Stomach (tissue), 4 donors: ENCODE results near the gene TREM2.

Experiments
- POLR2A ChIP-seq, 4 donors: fragments of 450-650 bp; IDR thresholded peaks; one replicate each; pipeline ENCODE4 v1.6.1; 2016; ENCODE audit warnings: antibody characterized with exemption in 4 of 4, control low read depth in 2 of 4, mild to moderate bottlenecking in 1 of 4, moderate library complexity in 1 of 4
- POLR2AphosphoS5 ChIP-seq, 3 donors: sonication (generic); formaldehyde crosslinking; IDR thresholded peaks; one replicate each; pipeline ENCODE4 v1.6.1; 2016; ENCODE audit warnings: antibody characterized with exemption in 3 of 3
- TF ChIP-seq, protein P1 (sequence below), 7 experiments: fragments of 450-650 bp in 4 of 7; fragments of 200-600 bp in 3 of 7; sonication (generic) in 3 of 7; IDR thresholded peaks; one replicate each; pipeline ENCODE4 v1.5.1; 2016 to 2019; ENCODE audit warnings: antibody characterized with exemption in 7 of 7, control low read depth in 2 of 7, mild to moderate bottlenecking in 1 of 7

DNA sequence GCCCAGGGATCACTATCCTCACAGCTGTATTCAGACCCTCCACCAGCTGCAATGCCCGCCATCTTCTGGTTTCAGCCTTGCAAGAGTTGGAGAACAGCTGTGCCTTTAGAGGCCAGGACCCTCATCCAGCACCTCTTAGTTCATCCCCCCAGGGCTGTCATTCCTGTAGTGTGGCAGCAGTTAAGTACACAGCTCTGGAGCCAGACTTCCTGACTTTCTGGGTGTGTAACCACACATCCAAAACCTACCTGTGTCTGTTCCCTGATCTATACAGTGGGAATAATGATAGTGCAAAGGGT lies 452 bp upstream of the TREM2 start:
- TF ChIP-seq POLR2A (IDR thresholded peaks at IDR 0.05): no peak
- TF ChIP-seq, protein P1, sequence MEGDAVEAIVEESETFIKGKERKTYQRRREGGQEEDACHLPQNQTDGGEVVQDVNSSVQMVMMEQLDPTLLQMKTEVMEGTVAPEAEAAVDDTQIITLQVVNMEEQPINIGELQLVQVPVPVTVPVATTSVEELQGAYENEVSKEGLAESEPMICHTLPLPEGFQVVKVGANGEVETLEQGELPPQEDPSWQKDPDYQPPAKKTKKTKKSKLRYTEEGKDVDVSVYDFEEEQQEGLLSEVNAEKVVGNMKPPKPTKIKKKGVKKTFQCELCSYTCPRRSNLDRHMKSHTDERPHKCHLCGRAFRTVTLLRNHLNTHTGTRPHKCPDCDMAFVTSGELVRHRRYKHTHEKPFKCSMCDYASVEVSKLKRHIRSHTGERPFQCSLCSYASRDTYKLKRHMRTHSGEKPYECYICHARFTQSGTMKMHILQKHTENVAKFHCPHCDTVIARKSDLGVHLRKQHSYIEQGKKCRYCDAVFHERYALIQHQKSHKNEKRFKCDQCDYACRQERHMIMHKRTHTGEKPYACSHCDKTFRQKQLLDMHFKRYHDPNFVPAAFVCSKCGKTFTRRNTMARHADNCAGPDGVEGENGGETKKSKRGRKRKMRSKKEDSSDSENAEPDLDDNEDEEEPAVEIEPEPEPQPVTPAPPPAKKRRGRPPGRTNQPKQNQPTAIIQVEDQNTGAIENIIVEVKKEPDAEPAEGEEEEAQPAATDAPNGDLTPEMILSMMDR (IDR thresholded peaks at IDR 0.05): no peak
- TF ChIP-seq POLR2AphosphoS5 (IDR thresholded peaks at IDR 0.05): no peak
